COLO668 (cell line): ENCODE measurements around the gene MEGF9.
"Not testable (repeated sequence)": the region's sequence is repeated elsewhere in the genome, so short reads cannot be mapped to it uniquely, and the experiment has no call there.

Experiments
- DNase-seq: peaks from one replicate; lab custom pipeline; 2025; ENCODE audit not compliant: unreplicated experiment; lab: John Stamatoyannopoulos, UW

Gene MEGF9

DNA sequence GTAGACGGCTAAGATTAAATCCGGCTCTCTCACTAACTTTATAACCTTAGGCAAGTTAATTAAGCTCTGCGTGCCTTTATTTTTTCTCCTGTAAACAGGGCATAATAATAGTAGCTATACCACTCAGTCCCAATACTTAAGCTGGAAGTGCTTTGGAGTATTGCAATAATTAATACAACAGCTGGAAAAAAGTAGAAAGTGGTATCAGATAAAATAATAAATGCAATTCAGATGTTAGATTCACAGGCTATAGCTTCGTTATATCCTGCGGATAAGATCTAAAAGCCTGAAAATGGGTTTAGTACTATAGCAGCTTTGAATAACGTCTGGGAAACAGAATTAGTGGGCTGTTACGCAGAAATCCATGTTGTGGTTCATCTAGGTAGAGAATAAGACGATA lies 51.8 kb downstream of the MEGF9 start:
- no peak for DNase-seq

DNA sequence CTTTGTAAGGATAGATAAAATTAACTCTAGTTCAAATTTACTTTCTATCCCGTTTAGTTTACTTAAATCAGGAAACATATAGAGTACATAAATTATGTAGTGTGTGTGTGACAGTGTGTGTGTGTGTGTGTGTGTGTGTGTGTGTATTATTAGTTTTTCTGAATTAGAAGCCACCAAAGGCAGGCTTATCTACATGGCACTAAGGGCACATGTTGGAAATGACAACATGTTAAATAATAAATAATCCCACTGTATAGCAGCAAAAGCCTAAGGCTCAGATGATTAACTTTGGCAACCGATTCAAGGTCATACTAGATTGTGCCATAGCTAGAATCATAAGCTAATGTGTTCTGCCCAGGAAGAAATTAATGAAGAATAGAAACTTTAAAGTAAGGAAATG lies 54.6 kb downstream of the MEGF9 start:
- no peak for DNase-seq

DNA sequence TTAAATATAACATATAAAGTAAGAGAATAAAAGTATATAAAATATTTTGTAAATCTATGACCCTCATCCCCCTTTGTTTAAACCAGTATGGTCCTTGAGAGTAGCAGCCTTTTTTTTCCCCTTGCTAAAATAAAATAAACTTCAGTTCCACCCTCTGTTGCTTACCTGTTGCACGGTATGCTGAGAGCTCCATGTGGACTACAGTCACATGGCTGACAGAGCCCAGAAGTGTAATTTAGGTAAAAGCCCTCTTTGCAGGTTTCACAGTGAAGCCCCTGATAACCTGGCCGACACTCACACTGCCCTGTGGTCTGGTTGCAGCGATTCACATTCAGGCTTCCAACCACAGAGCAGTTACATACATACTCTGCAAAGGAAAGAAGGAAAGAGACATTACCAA lies 55.1 kb downstream of the MEGF9 start:
- DNase-seq: no peak

DNA sequence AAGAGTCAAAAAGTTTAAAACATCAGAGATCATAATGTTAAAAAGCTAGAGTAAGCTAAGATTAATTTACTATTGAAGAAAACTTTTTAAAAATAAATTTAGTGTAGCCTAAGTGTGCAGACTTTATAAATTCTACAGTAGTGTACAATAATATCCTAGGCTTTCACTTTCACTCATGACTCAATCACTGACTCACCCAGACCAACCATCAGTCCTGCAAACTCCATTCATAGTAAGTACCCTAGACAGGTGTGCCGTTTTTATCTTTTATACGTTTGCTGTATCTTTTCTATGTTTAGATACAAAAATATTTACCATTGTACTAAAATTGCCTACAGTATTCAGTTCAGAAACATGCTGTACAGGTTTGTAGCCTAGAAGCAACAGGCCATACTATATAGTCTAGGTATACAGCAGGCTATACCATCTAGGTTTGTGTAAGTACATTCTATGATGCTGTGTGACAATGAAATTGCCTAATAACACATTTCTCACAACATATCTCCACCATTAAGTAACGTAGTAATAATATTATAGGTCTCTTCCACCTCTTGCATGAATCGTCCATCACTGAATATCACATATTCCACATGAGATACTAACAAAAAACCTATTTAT lies 59.2 kb downstream of the MEGF9 start:
- no peak for DNase-seq

DNA sequence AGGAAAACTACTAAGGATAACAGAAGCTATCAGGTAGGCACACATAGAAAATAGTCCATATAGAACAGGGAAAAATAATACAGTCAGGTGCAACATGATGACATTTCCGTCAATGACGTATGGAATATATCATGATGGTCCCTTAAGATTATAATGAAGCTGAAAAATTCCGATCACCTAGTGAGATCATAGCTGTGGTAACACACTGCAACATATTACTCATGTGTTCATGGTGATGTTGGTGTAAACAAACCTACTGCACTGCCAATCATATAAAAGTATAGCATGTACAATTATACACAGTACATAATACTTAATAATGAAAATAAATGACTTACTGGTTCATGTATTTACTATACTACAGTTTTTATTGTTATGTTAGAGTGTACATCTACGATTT lies 60.0 kb downstream of the MEGF9 start:
- DNase-seq: no peak

DNA sequence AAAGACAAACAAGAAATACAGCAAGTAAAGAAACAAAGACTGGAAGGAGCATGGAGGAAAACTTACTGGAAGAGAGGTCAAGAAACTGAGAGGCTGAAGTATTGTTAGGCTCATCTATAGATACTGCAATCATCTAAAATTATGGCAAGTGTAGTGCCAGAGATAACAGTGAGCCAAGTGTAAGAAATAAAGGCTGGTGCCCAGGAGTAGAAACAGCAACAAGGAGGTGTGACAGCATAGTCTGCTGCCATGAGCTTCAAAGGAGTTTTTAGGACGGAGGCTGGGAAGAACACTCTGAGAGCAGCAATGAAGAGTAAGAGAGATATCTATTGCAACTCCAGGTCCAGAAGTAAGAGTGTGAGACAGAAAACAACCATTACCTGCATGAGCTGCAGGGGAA lies 60.5 kb downstream of the MEGF9 start:
- no peak for DNase-seq

DNA sequence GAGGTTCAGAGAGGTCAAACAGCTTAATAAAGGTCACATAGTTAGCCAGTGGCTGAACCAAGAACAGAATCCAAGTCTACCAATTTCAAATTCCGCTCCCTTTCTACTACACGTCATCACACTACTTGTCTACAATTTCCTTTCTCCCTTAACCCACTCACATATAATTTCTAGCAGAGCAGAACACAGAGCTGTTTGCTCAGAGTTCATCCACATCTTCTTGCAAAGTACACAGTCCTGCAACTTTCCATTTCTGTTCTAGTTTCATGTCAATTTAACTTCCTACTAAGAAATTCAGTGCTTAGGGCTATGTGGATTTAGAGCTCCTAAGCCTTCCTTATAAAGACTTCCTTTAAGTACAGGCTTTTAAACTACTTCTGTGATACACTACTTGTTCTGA lies 61.3 kb downstream of the MEGF9 start:
- DNase-seq: no peak

DNA sequence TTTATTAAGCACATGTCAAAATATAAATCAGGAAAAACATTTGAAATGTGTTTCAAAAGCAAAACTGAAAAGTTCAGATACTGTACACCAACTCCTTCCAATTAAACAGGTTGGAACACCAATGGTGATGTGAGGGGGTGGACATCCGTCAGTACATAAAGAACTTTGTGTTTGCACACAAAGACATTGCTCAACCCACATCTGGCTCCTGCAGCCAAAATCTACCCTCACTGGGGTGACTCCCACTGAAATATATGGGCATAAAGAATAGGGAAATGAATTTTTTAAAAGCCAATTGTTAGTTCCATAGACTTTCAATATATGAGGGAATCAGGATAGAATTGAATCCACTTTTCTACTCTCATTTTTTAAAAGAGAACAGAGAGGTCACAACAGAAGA lies 63.9 kb downstream of the MEGF9 start:
- no peak for DNase-seq

DNA sequence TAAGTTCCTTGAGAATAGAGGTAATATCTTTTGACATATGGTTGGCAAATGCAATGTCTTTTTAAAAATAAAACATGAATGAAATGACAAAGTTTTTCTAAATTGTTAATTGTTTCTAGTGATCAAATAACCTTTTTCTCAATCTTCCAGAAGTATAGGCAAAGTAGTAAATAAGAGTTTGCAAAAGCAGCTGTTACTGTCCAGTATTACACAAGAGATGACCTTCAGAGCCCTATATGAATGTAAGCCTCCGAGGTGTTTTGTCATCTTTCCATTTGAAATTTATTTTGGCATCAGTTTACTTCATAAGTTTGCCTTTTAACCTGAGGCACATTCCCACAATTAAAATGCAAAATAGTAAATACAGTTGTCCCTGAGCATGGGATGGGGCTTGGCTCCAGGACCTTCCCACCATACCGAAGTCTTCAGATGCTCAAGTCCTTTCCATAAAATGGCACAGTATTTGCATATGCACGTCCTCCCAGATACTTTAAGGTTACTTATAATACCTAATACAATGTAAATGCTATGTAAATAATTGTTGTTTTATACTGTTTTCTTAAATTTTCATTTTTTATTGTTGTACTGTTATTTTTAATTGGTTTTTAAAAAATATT lies 65.6 kb downstream of the MEGF9 start:
- DNase-seq: no peak

DNA sequence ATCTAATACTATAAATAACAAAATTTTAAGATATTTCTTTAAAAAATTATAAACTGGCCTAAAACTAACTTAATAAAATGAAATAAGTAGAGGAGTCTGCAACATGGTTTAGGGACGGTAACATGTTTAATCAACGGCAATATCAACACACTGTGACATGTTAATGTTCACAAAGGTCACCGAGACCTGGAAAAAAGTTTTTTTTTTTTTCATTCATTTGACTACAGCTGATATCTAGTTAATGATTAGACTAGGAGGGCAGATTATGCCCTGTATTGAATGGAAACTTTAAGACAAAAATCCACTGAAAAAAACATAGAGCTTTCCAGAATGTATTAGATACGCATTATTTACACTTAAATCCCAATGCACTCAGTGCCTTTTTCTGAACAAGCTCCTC lies 67.3 kb downstream of the MEGF9 start:
- no peak for DNase-seq

DNA sequence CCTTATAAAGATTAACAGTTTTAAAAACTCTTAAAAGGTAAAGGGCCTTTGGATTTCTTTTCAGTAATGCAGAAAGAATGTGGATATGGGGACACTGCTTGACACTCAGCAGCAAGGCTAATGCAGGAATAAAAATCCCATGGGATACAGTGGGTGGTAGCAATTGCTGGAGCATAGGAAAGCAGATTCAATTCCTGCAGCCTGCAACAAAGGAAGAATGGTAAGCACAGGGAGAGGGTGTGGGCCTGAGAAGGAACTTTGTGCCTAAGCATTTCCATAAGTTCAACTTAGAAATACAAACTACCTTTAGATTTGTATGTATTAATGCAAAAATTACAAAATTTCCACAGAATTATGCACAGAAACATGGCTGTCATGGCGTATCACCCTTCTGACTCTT lies 68.5 kb downstream of the MEGF9 start:
- DNase-seq: no peak

DNA sequence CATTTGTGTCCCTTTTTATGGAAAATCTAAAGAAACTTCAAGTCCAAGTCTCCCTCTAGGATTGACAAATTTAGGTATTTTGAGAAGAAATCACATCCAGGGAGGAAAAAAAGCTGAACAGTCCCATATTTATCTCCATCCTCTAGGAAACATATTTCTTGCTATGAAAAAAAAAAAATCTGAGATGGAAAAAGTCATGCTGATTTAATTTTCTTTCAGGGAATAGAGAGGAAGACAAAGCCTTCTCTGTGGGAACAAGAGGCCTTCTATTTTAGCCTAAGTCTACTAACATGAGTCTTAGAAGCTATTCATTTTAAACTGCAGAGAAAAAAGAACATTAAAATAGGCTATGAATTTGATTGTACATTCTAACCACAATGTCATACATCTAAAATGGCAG lies 71.2 kb downstream of the MEGF9 start:
- DNase-seq: no peak

DNA sequence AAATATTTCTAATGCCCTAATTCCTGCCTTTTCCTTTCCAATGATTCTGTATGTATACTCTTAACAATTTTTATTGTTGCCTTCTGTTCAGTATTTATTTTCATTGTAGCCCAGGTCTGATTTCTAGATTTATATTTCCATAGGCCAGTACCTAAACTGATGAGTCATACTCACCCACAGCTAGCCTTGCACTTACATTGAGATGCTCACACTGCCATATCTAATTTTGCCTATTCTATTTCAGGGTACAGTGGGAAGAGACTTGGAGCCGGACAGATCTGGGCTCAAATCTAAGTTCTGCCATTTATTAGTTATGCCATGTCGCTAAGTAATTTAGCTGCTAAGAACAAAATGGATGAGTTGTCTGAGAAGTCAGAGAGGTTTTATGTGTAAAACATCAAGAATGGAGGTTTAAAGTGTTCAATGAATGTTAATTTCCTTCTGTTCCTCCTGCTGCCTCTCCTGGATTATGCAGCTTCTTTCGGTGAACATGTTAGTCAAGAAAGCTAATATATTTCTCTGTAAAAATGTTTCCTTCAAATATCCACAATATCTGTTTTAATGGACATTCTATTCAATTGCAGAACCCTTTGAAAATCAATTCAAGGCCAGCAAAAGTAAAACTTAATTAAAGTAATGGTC lies 72.0 kb downstream of the MEGF9 start:
- DNase-seq: no peak

DNA sequence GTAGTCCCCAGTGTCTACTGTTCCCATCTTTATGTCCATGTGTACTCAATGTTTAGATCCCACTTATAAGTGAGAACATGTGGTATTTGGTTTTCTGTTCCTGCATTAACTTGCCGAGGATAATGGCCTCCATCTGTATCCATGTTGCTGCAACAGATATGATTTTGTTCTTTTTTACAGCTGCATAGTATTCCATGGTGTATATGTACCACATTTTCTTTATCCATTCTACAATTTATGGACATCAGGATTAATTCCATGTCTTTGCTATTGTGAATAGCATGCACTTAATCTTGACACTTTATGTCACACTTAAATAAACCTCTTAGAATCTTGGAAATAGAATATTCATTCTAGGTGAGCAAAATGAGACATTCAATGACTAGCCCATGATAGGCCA lies 73.4 kb downstream of the MEGF9 start:
- not testable (repeated sequence) for DNase-seq

DNA sequence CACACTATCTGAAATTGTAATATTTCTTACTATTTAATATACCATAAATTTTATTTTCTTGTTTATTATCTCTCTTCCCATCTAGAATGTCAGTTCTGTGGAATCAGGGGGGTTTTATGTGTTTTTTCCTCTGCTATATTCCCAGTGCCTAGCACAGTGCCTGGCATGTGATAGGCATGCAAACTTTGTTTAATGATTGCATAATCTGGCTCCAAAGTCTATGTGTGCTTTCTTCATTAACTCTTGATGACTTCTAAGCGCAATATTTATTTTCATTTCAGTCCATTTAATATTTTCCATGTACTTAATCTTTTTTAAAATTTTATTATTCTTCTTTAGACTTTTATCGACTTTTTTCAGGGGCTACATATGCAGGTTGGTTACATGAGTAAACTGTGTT lies 73.9 kb downstream of the MEGF9 start:
- DNase-seq: no peak

DNA sequence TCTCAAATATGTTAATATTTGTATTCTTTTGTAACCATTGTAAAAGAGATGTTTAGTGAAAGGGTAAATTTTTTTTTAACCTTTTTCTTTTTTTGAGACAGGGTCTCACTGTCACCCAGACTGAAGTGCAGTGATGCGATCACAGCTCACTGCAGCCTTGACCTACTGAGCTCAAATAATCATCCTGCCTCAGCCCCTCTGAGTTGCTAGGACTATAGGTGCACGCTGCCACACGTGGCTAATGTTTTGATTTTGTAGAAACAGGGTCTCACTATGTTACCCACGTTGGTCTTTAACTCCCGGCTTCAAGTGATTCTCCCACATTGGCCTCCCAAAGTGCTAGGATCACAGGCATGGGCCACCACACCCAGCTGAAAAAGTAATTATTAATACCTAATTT lies 76.4 kb downstream of the MEGF9 start:
- DNase-seq: no peak

DNA sequence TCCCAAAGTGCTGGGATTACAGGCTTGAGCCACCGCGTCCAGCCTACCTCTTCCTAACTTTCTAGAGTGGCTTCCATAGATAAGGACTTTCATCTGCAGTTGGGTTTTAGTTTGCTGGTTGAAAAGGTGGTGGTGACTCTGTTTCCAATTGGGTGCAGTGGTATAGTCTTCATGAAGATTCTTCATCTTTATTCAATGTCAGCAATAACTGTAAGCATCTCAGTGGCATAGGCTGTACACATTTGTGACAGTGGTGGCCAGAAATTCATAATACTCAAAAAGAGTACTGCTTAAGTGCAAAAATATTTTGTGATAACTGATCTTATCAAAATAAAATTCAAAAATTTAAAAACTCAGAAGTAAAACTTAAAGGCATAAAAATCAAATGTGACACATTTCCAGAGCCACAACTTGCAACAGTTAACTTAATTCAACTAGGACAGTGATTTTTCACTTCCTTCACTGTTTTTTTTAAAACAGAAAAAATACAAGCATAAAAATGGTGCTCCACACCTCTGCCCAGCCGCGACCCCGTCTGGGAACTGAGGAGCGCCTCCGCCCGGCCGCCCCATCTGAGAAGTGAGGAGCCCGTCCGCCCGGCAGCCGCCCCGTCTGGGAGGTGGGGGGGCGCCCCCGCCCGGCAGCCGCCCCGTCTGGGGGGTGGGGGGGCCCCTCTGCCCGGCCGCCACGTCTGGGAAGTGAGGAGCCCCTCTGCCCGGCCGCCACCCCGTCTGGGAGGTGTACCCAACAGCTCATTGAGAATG lies 77.9 kb downstream of the MEGF9 start:
- DNase-seq: no peak

DNA sequence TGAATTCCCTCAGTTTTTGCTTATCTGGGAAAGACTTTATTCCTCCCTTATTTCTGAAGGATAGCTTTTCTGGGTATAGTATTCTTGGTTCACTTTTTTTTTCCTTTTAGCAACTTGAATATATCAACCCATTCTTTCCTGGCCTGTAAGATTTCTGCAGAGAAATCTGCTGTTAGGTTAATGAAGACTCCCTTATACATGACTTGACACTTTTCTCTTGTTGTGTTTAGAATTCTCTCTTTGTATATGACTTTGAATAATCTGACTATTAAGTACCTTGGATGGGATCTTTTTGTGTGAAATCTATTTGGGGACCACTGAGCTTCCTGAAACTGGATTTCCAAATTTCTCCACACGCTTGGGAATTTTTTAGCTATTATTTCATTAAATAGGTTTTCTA lies 79.3 kb downstream of the MEGF9 start:
- no peak for DNase-seq

DNA sequence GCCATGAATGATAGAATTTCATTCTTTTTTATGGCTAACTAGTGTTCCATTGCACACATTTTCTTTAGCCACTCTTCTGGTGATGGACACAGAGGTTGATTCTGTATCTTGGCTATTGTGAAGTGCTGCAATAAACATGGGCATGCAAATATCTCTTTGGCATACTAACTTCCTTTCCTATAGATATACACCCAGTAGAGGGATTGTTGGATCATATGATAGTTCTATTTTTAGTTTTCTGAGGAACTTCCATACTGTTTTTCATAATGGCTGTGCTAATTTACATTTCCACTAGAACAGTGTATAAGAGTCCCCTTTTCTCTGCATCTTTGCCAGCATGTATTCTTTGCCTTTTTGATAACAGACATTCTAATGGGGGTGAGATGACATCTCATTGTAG lies 83.9 kb downstream of the MEGF9 start:
- no peak for DNase-seq

DNA sequence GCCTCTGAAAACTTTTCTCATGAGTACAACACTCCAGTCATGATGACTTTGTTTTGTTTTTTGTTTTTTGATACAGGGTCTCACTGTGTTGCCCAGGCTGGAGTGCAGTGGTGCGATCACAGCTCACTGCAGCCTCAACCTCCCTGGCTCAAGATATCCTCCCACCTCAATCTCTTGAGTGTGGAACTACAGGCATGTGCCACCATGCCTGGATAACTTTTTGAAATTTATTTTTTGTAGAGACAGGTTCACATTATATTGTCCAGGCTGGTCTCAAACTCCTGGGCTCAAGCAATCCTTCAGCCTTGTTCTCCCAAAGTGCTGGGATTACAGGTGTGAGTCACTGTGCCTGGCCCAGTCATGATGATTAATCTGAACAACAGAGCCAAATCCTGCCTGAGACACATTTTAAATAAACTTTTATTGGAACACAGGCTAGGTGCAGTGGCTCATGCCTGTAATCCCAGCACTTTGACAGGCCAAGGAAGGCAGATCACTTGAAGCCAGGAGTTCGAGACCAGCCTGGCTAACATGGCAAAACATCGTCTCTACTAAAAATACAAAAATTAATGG lies 85.3 kb downstream of the MEGF9 start:
- not testable (repeated sequence) for DNase-seq

DNA sequence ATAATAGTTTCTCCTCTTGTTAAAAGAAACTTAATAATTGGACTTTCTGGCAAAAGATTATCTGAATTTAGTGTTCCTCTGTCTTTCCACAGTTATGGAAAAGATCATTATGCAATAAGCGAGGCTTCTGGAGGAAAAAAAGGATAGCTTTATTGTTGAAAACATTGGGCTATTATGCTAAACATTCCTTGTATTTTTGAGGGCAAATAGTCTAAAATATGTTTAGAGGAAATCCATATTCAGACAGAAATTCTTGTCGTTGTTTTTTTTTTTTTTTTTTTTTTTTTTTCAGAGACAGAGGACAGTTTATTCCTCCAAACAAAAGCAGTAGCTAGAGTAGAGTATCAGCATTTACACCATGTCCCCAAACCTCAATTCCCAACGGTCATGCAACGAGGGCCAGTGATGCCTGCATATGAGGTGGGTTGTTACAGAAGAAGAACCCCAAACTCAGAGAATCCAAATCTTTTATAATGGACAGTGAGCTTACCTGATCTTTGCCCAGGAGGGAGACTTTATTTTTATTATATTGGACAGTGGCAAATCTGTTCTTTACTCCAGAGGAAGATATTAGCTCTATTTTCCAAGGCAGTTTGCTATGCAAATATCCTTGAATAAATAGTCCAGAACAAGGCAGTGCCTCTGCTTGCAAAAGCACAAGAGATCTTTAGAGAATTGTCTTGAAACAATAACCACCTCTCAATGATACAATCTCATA lies 85.9 kb downstream of the MEGF9 start:
- no peak for DNase-seq
